TTC549 (cell line): ENCODE data around the gene CORO2A.
"Not testable (repeated sequence)": the region's sequence is repeated elsewhere in the genome, so short reads cannot be mapped to it uniquely, and the experiment has no call there.

Experiments used
- FAIRE-seq: peaks from 2 replicates; lab custom pipeline; 2012; peaks lifted over from hg19 to GRCh38; lab: Jason Lieb, UNC

The CORO2A gene

DNA sequence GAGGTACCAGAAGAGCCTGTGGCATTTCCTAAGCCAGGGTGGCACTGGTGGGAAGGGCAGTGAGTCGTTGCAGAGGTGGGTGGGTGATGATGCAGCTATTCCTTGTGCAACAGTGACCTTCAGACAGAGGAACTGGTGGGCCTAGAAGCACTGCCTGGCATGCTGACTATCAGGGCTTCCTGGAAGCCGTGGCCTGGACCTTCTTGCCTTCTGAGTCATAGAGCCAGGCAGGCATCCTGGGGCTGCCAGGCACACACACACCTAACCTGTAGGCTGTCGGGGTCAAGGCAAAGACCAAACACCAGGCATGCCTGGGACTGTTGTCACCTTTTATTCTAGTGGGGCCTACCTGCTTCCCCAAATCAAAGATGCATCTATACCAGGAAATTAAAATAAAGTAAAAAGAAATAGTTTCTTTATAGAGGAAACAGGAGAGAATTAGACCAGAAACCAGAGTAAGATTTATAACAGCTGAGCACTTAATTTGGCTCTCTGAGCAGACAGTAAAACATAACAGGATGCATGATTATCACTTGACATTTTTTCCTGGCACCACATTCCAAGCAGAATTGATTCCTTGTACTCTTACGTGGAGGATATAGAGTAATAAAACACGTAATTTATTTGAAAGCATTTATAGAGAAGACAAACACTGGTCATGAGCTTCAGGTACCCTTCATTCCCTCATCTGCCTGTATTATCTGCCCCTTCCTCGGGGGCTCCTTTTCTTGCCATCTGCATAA is 110.8 kb downstream of the CORO2A start:
- FAIRE-seq: no peak

DNA sequence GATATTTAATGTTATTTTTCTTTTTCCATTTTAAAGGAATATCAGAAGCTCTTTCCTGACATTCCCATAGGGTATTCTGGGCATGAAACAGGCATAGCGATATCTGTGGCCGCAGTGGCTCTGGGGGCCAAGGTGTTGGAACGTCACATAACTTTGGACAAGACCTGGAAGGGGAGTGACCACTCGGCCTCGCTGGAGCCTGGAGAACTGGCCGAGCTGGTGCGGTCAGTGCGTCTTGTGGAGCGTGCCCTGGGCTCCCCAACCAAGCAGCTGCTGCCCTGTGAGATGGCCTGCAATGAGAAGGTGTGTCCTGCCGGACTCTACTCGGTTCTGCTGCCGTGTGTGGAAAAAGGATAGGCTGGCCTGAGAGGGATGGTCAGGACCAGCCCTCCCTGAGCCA is 111.7 kb downstream of the CORO2A start:
- no peak for FAIRE-seq

DNA sequence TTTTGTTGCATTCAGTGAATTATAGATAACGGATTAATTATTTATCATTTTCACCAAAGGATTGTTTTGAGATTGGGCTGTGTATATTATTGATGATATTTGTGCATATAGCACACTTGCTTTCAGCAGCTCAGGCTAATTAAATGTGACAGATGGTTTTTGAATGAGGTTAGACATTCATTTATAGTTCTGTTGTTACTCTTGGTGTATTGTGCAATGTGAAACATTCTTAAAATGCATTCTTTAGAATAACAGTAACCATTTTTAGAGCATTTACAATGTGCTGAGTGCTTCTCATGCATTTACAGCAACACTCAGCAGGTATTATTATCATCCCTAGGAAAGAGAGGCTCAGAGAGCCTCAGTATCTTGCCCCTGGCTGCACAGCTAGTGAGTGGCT is 112.1 kb downstream of the CORO2A start:
- no peak for FAIRE-seq

DNA sequence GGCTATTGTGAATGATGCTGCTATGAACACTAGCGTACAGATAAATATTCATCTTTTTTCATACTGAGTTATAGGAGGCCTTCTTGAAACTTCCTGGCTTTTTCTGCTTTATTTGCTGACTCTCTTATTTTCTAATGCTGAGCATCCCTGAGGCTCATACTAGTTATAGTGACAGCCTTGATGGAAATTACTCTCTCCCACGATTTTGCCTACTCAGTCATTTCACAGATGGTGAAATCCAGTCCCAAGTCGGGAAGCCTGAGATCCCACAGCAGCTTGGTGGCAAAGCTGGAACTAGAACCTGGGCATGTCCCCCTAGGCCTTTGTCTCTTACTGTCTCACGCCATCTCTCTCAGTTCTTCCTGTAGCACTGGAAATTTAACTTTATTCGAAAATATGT is 113.5 kb downstream of the CORO2A start:
- no peak for FAIRE-seq

DNA sequence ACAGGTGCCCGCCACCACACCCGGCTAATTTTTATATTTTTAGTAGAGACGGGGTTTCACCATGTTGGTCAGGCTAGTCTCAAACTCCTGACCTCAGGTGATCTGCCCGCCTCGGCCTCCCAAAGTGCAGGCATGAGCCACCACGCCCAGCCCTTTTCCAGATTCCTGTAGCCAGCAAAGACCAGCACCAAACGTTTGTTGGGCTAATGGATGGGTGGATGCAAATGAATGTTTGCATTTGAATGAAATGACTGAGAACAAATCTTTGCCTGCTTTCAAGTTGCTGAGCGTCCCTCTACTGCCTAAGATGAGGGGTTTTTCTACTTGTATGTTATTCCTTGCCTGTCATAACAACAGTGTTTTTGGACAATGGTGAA is 115.9 kb downstream of the CORO2A start:
- not testable (repeated sequence) for FAIRE-seq

DNA sequence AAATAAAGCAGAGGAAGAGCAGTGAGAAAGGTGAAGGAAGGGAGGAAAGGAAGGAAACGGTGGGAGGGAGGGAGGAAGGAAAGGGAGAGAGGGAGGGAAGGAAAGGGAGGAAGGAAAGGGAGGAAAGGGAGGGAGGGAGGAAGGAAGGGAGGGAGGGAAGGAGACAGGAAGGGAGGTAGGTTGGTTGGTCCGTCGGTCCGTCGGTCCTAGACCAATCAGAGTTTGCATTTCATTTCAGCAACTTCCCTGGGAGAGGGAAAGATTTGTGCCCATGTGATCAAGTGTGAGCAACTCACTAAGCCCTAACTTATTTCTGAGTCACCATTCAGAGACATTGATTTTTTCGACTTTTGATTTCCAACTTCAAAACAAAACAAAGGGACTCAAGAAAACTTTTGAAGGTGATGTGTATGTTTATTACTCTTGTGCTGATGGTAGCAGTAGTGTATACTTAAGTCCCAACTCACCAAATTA is 117.1 kb downstream of the CORO2A start:
- FAIRE-seq: no peak

DNA sequence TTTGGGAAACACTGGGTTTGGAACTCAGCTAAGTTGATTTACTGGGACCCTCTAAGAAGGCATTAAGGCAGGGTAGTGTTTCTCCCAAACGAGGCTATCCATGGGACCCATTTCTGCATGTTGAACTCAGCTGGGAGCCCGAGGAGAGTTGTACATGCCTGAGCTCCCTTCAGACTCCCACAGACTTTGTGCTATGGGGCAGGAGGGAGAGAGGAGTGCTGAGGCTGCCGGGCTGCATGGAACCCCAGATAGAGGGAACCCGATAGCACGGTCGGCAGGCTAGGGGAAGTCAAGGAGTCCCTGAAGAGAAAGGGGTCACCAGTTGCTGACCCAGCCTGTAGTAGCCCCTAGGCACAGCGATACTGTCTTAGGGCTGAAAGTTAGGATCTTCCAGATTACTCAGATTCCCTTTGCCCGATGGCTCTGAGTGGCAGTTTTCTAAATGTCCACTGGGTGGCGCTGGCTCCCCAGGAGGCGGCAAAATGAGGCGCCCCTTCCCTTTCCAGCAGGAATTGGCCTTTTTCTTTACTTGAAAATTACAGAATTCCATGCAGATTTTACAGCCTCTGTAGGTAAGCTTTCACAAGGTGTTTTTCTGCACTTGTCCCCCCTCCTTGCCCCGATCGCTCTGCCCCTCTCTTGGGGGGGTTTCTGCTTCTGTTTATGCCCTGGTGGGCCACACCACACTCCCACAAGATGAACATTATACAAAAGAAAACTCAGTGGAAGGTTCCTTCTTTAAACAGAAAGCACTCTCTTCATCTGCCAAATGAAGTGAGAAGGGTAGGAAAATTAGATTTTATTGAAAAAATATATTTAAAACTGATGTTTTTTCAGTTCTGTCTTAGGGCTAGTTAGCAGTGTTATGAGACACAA is 118.1 kb downstream of the CORO2A start:
- FAIRE-seq: no peak

DNA sequence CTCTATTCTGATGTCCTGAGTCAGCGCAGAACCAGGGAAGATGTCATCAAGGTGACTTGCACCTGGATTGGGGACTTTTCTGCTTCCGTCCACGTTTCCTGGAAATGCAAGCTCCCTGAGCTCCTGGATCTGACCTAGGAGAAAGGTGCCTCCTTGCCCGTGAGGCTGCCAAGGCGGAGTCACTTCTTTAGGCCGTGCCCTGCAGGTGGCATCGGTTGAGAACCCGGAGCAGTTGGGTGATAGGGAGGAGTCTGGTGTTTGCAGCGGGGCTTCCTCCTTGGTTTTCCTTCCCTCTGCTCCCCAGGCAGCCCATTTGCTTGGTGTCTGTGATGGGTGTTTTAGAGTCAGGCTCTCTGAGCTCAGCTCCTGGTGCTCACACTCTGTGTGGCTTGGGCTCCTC is 120.7 kb downstream of the CORO2A start:
- no peak for FAIRE-seq
